Nephron progenitor cell (in vitro differentiated cells): ENCODE measurements around the gene ST6GALNAC1.
"Not testable (repeated sequence)": the region's sequence is repeated elsewhere in the genome, so short reads cannot be mapped to it uniquely, and the experiment has no call there.

ENCODE experiments used
- DNase-seq: peaks from one replicate; pipeline ENCODE4 v3.0.0; 2021
- H3K27ac Mint-ChIP-seq: 2 replicates; pipeline ENCODE4 v1.8.0; 2021; ENCODE audit warnings: mild to moderate bottlenecking, moderate library complexity, mixed read lengths
- H3K27me3 Mint-ChIP-seq: 2 replicates; pipeline ENCODE4 v1.8.0; 2021; ENCODE audit warnings: mild to moderate bottlenecking, low read depth, mixed read lengths; ENCODE audit not compliant: poor library complexity
- H3K36me3 Mint-ChIP-seq: 2 replicates; pipeline ENCODE4 v1.8.0; 2021; ENCODE audit warnings: low read depth, mixed read lengths
- H3K4me1 Mint-ChIP-seq: 2 replicates; pipeline ENCODE4 v1.8.0; 2021; ENCODE audit warnings: mixed read lengths
- H3K4me3 Mint-ChIP-seq: 2 replicates; pipeline ENCODE4 v1.8.0; 2021; ENCODE audit warnings: mild to moderate bottlenecking, moderate library complexity, mixed read lengths
- H3K9me3 Mint-ChIP-seq: 2 replicates; pipeline ENCODE4 v1.8.0; 2021; ENCODE audit warnings: mild to moderate bottlenecking, moderate library complexity, mixed read lengths
- CTCF ChIP-seq: fragments of 200-600 bp; sonication (generic); IDR thresholded peaks from 2 replicates; pipeline ENCODE4 v1.5.0; 2021; ENCODE audit warnings: antibody characterized with exemption

The ST6GALNAC1 gene

DNA sequence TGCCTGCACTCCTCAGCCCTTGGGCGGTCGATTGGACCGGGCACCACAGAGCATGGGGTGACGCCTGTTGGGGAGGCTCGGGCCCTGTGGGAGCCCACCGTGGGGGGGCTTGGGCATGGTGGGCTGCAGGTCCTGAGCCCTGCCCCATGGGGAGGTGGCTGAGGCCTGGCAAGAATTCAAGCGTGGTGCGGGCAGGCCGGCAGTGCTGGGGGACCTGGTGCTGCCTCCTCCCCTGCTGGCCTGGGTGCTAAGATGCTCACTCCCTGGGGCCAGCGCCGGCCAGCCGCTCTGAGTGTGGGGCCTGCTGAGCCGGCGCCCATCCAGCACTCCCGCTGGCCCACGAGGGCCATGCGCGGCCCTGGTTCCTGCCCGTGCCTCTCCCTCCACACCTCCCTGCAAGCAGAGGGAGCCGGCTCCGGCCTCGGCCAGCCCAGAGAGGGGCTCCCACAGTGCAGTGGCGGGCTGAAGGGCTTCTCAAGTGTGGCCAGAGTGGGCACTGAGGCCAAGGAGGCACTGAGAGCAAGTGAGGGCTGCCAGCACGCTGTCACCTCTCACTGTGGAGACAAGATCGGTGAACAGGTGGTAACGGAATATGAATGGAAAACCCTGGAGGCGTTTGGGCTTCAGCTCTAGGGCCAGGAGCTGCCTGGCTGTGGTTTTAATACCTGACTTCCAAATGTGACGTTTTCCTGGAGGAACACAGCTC is 28.5 kb downstream of the ST6GALNAC1 start:
- Mint-ChIP-seq H3K4me3 (no peak overlapping the region), H3K27me3 (peaks cover 4% of the 10 kb centered on the region), H3K36me3 (peaks cover 4% of the 10 kb centered on the region), H3K27ac (no peak overlapping the region), H3K9me3 (peaks cover 33% of the 10 kb centered on the region), H3K4me1 (peaks cover 23% of the 10 kb centered on the region)
- TF ChIP-seq CTCF: no peak
- DNase-seq: no peak

GRCh38 chr17:76614064-76614759 is 29.3 kb downstream of the ST6GALNAC1 start:
- H3K36me3 Mint-ChIP-seq, H3K27me3 Mint-ChIP-seq, DNase-seq, H3K4me3 Mint-ChIP-seq: not testable (repeated sequence)
- H3K27ac Mint-ChIP-seq: peak overlapping the region; percentile 64
- H3K4me1 Mint-ChIP-seq: peaks cover 23% of the 10 kb centered on the region
- H3K9me3 Mint-ChIP-seq: peaks cover 39% of the 10 kb centered on the region

- Mint-ChIP-seq H3K27ac (peak overlapping the region; percentile 94), H3K36me3 (peaks cover 5% of the 10 kb centered on the region), H3K27me3 (peaks cover 3% of the 10 kb centered on the region), H3K4me3 (no peak overlapping the region), H3K9me3 (peaks cover 41% of the 10 kb centered on the region), H3K4me1 (peaks cover 23% of the 10 kb centered on the region)
- no peak for TF ChIP-seq CTCF
- peak; percentile 29 for DNase-seq
Measured at GRCh38 chr17:76612977-76613851, 30.3 kb downstream of the ST6GALNAC1 start.

GRCh38 chr17:76612465-76612864 is 31.1 kb downstream of the ST6GALNAC1 start:
- Mint-ChIP-seq H3K4me3 (no peak overlapping the region), H3K27me3 (peaks cover 3% of the 10 kb centered on the region), H3K9me3 (peaks cover 41% of the 10 kb centered on the region), H3K36me3 (peaks cover 5% of the 10 kb centered on the region), H3K4me1 (peaks cover 23% of the 10 kb centered on the region), H3K27ac (peak overlapping the region; percentile 94)
- no peak for TF ChIP-seq CTCF
- DNase-seq: no peak

GRCh38 chr17:76611758-76612157 is 31.8 kb downstream of the ST6GALNAC1 start:
- peaks cover 5% of the 10 kb centered on the region for H3K36me3 Mint-ChIP-seq
- no peak overlapping the region for H3K4me3 Mint-ChIP-seq
- peaks cover 41% of the 10 kb centered on the region for H3K9me3 Mint-ChIP-seq
- peaks cover 3% of the 10 kb centered on the region for H3K27me3 Mint-ChIP-seq
- peaks cover 23% of the 10 kb centered on the region for H3K4me1 Mint-ChIP-seq
- no peak overlapping the region for H3K27ac Mint-ChIP-seq
- no peak for DNase-seq
- TF ChIP-seq CTCF: no peak

- H3K4me3 Mint-ChIP-seq, H3K36me3 Mint-ChIP-seq, H3K27me3 Mint-ChIP-seq, DNase-seq, H3K27ac Mint-ChIP-seq: not testable (repeated sequence)
- peaks cover 41% of the 10 kb centered on the region for H3K9me3 Mint-ChIP-seq
- peaks cover 23% of the 10 kb centered on the region for H3K4me1 Mint-ChIP-seq
Measured at GRCh38 chr17:76611080-76611749, 32.3 kb downstream of the ST6GALNAC1 start.

GRCh38 chr17:76606685-76607084 is 36.9 kb downstream of the ST6GALNAC1 start:
- not testable (repeated sequence) for DNase-seq

More at GRCh38 chr17:76606685-76607084, 36.9 kb downstream of the ST6GALNAC1 start:
- H3K27ac Mint-ChIP-seq, H3K27me3 Mint-ChIP-seq, H3K36me3 Mint-ChIP-seq, H3K4me1 Mint-ChIP-seq, H3K4me3 Mint-ChIP-seq: not testable (repeated sequence)
- H3K9me3 Mint-ChIP-seq: peaks cover 30% of the 10 kb centered on the region
